Peyer's patch (tissue), 4 donors: Measurements from ENCODE around the gene CCNL2. TPM values are rescaled to one million over a fixed set of nuclear protein-coding genes. Genes with fewer than 3 reads are reported as not detected.

Source experiments
- DNase-seq, 3 donors: peaks; one replicate each; pipeline ENCODE4 v3.0.0-alpha.2; 2017 to 2019
- H3K27ac ChIP-seq, 4 donors: fragments of 200-600 bp; sonication (generic); one replicate each; pipeline ENCODE4 v1.5.1; 2016 to 2019
- H3K27me3 ChIP-seq, 2 donors: fragments of 200-600 bp; sonication (generic); one replicate each; pipeline ENCODE4 v1.5.1; 2019
- H3K36me3 ChIP-seq, 3 donors: fragments of 200-600 bp; sonication (generic); one replicate each; pipeline ENCODE4 v1.5.1; 2016 to 2019
- H3K4me1 ChIP-seq, 4 donors: fragments of 200-600 bp; sonication (generic); one replicate each; pipeline ENCODE4 v1.5.1; 2016 to 2019
- H3K4me3 ChIP-seq, 4 donors: fragments of 200-600 bp; sonication (generic); 1 replicate in 3 of 4; 2 replicates in 1 of 4; pipeline ENCODE4 v1.5.1; 2016 to 2019; ENCODE audit warnings: mild to moderate bottlenecking in 1 of 4
- H3K9me3 ChIP-seq, 4 donors: fragments of 200-600 bp; sonication (generic); one replicate each; pipeline ENCODE4 v1.5.1; 2016 to 2019; ENCODE audit warnings: mild to moderate bottlenecking in 1 of 4
- CTCF ChIP-seq, 6 experiments: fragments of 450-650 bp in 4 of 6; fragments of 200-600 bp in 2 of 6; sonication (generic) in 1 of 6; IDR thresholded peaks; one replicate each; pipeline ENCODE4 v1.5.1; 2017 to 2019; ENCODE audit warnings: antibody characterized with exemption in 6 of 6, mild to moderate bottlenecking in 3 of 6, moderate library complexity in 1 of 6
- POLR2A ChIP-seq, 2 donors: fragments of 450-650 bp; IDR thresholded peaks; one replicate each; pipeline ENCODE4 v1.5.1; 2017; ENCODE audit warnings: antibody characterized with exemption in 2 of 2, mild to moderate bottlenecking in 2 of 2, moderate library complexity in 2 of 2
- total RNA-seq, 4 donors: library from RNA; depleted of rRNA; stranded (reverse); fragments of >200 nt; gene quantifications; one replicate each; pipeline ENCODE4 v1.1.0, GENCODE V29; 2016

CCNL2 gene
- total RNA-seq, 4 donors from 2014 or later, result 216 to 1,008 (median 423) TPM

- Histone ChIP-seq H3K27me3 (no peaks in the 10 kb centered on the region), H3K27ac (peak overlapping the region; percentile 17 to 85 (median 55)), H3K9me3 (no peaks in the 10 kb centered on the region), H3K36me3 (no peaks in the 10 kb centered on the region), H3K4me3 (no peak overlapping the region), H3K4me1 (peaks cover 0 to 37% (median 2%) of the 10 kb centered on the region in 4 donors)
- TF ChIP-seq POLR2A (IDR thresholded peaks at IDR 0.05) (no peak), CTCF (IDR thresholded peaks at IDR 0.05) (no peak)
- DNase-seq, result no peak
These were observed 37.7 kb downstream of the CCNL2 start for GRCh38 chr1:1361233-1361981.

DNA sequence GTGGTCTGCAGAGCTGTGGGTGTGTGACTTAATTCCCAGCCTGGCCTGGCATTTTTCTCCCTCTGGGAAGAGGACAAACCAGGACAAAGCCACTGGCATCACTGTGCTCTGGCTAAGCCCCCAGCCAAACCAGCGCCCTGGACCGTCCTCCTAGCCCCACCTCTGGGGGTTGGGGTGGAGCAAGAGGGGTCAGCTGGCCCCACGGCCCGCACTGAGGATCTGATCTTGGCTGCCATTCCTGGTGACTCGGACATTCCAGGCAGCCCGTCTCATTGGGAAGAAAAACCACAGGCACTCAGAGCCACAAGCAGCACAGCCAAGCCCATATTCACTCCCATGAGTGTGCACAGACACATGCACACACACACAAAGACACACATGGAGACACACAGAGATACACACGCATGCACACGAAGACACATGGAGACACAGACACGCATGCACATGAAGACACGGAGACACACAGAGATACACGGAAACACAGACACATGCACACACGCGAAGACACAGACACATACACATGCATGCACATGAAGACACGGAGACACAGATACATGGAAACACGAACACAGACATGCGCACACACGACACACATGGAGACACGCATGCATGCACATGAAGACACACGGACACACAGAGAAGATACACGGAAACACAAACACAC is 38.5 kb downstream of the CCNL2 start:
- Histone ChIP-seq H3K27ac (peak overlapping the region; percentile 41 to 92 (median 76)), H3K4me1 (peaks cover 0 to 45% (median 2%) of the 10 kb centered on the region in 4 donors), H3K27me3 (no peaks in the 10 kb centered on the region), H3K36me3 (no peaks in the 10 kb centered on the region), H3K9me3 (no peaks in the 10 kb centered on the region), H3K4me3 (no peak overlapping the region)
- no peak for TF ChIP-seq POLR2A (IDR thresholded peaks at IDR 0.05)
- TF ChIP-seq CTCF (IDR thresholded peaks at IDR 0.05), result no peak
- no peak for DNase-seq

DNA sequence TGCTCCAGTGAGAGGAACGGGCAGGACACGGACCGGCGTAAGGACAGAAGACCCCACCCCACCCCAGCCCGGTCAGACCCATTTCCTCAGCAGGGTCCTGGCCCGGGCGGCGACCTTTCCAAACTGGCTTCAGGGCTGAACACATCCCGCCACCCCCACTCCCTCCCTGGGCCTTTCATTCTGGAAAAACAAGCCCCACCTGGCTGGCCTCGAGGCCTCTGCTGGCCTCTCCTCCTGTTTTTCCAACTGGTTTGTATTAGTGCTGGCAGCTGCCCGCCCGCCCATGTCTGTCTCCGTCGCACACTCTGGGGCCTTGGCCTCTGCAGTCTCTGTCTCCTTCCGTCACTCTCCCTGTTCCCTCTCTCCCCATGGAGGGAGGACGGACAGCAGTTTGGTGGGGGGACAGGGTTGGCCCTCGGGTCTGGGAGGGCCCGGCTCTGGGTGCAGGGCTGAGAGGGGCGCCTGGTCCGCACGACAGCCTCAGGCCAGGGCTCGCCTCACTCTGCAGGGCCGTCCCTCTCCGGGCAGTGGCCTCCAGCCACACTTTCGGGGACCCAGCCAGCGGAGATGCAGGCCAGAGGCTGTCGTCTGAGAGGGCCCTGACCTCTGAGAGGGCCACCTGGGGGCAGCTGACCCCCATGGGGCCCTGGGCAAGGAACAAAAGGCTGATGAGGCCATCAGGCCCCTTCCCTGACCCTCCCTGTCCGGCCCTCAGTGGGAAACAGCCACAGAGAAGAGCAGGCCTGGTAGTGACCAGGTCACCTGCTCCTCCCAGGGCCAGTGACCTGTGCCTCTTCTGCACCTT is 39.3 kb downstream of the CCNL2 start:
- TF ChIP-seq CTCF (IDR thresholded peaks at IDR 0.05) (no peak), POLR2A (IDR thresholded peaks at IDR 0.05) (no peak)
- Histone ChIP-seq H3K36me3 (no peaks in the 10 kb centered on the region), H3K27ac (peak overlapping the region; percentile 41 to 92 (median 76)), H3K27me3 (peaks cover 0 to 8% of the 10 kb centered on the region in 2 donors), H3K4me1 (peaks cover 0 to 52% (median 9%) of the 10 kb centered on the region in 4 donors), H3K4me3 (no peak overlapping the region), H3K9me3 (no peaks in the 10 kb centered on the region)
- DNase-seq, result no peak

DNA sequence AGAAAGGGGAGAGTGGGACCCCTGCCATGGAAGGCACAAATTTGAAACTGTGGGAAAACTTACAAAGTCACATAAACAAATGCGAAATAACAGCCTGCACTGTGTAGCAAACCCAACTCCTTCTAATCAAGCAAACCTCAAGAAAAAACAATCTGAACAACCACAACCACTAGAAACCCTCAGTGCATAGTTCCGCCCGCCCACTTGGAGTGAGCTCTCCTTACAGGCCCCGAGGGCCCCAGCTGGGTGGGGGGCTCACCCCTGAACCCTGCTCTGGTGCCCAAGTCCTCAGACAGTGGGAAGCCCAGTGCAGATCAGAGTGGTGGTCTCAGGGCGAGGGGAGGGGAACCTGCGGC is 39.8 kb downstream of the CCNL2 start:
- DNase-seq, result no peak
- Histone ChIP-seq H3K9me3 (no peaks in the 10 kb centered on the region), H3K4me3 (no peak overlapping the region), H3K27ac (peak overlapping the region; percentile 64 to 92 (median 76)), H3K27me3 (peaks cover 0 to 10% of the 10 kb centered on the region in 2 donors), H3K4me1 (peaks cover 2 to 58% (median 14%) of the 10 kb centered on the region in 4 donors), H3K36me3 (peaks cover 0 to 2% (median 0%) of the 10 kb centered on the region in 3 donors)
- TF ChIP-seq CTCF (IDR thresholded peaks at IDR 0.05) (no peak), POLR2A (IDR thresholded peaks at IDR 0.05) (no peak)

GRCh38 chr1:1358433-1359271 is 40.5 kb downstream of the CCNL2 start, which contains the start of gene MXRA8:
Gene MXRA8 (minus strand): TSS chr1:1358555. CDS start chr1:1358504, 51 bp downstream.
- no peak for TF ChIP-seq CTCF (IDR thresholded peaks at IDR 0.05)
- TF ChIP-seq POLR2A (IDR thresholded peaks at IDR 0.05), result no peak
- Histone ChIP-seq H3K4me1 (peaks cover 2 to 65% (median 16%) of the 10 kb centered on the region in 4 donors), H3K9me3 (no peaks in the 10 kb centered on the region), H3K36me3 (peaks cover 0 to 8% (median 0%) of the 10 kb centered on the region in 3 donors), H3K4me3 (peak within 1 kb of the TSS; percentile 25 to 55 (median 35)), H3K27me3 (peaks cover 0 to 10% of the 10 kb centered on the region in 2 donors), H3K27ac (peak within 1 kb of the TSS; percentile 64 to 92 (median 76))
- DNase-seq, result no peak
